SW480 (cell line): ENCODE data around the gene ZFX.
"Not testable (repeated sequence)": the region's sequence is repeated elsewhere in the genome, so short reads cannot be mapped to it uniquely, and the experiment has no call there.

Experiments
- DNase-seq: peaks from one replicate; pipeline ENCODE4 v3.0.0-alpha.2; 2016; ENCODE audit warnings: low spot score

Gene ZFX

GRCh38 chrX:24149351-24150050, at the start of gene ZFX:
Gene ZFX, plus strand, starts transcription at chrX:24149729. Its CDS starts 23,014 bp downstream, at chrX:24172743.
- DNase-seq, result peak; percentile 50

- DNase-seq, result no peak
Observed at GRCh38 chrX:24100713-24101112, 48.8 kb upstream of the ZFX start.

- DNase-seq, result no peak
Observed at GRCh38 chrX:24110069-24110468, 39.5 kb upstream of the ZFX start.

- no peak for DNase-seq
Observed at GRCh38 chrX:24113181-24113580, 36.3 kb upstream of the ZFX start.

- DNase-seq, result no peak
Observed at GRCh38 chrX:24117258-24117657, 32.3 kb upstream of the ZFX start.

GRCh38 chrX:24124244-24124799, 25.2 kb upstream of the ZFX start:
- no peak for DNase-seq

GRCh38 chrX:24125028-24125612, 24.4 kb upstream of the ZFX start:
- no peak for DNase-seq

- no peak for DNase-seq
Observed at GRCh38 chrX:24131476-24131875, 18.1 kb upstream of the ZFX start.

GRCh38 chrX:24133312-24133711, 16.2 kb upstream of the ZFX start:
- DNase-seq, result no peak

- not testable (repeated sequence) for DNase-seq
Observed at GRCh38 chrX:24135768-24136167, 13.8 kb upstream of the ZFX start.

- DNase-seq, result no peak
Observed at GRCh38 chrX:24137192-24137591, 12.3 kb upstream of the ZFX start.

GRCh38 chrX:24143982-24144381, 5.5 kb upstream of the ZFX start:
- DNase-seq, result not testable (repeated sequence)

GRCh38 chrX:24144528-24144927, 5.0 kb upstream of the ZFX start:
- no peak for DNase-seq

GRCh38 chrX:24145303-24146186, 4.0 kb upstream of the ZFX start:
- DNase-seq, result no peak

- DNase-seq, result no peak
Observed at GRCh38 chrX:24146283-24146949, 3.1 kb upstream of the ZFX start.

- no peak for DNase-seq
Observed at GRCh38 chrX:24147165-24147564, 2.4 kb upstream of the ZFX start.

GRCh38 chrX:24148121-24148520, 1.4 kb upstream of the ZFX start:
- DNase-seq, result no peak

- DNase-seq, result no peak
Observed at GRCh38 chrX:24148535-24149350, 786 bp upstream of the ZFX start.

- peak; percentile 87 for DNase-seq
Observed at GRCh38 chrX:24150051-24150790, 692 bp downstream of the ZFX start.

- no peak for DNase-seq
Observed at GRCh38 chrX:24150898-24151297, 1.4 kb downstream of the ZFX start.
